Ovary (tissue), 3 donors: ENCODE data around the gene TERT.

Experiments used
- CTCF ChIP-seq, 3 donors: fragments of 450-650 bp in 2 of 3; fragments of 200-600 bp in 1 of 3; IDR thresholded peaks; one replicate each; pipeline versions ENCODE4 v1.5.1 to v1.8.0; 2016 to 2022; ENCODE audit warnings: antibody characterized with exemption in 3 of 3, mild to moderate bottlenecking in 1 of 3
- POLR2A ChIP-seq: fragments of 450-650 bp; IDR thresholded peaks from one replicate; pipeline ENCODE4 v1.6.1; 2017; ENCODE audit warnings: antibody characterized with exemption, mild to moderate bottlenecking, moderate library complexity
- donor health status: DM: no; HTN: no; CAD: no.

GRCh38 chr5:1216918-1217295 lies 78.0 kb downstream of the TERT start:
- TF ChIP-seq CTCF (IDR thresholded peaks at IDR 0.05) (no peak), POLR2A (no peak)
